GM12874 (cell line): Measurements from ENCODE around the gene EIF4E1B.

Experiments
- TF ChIP-seq, protein P1 (sequence below): IDR thresholded peaks from 2 replicates; pipeline ENCODE4 v1.5.1; 2011; ENCODE audit warnings: low read depth, mild to moderate bottlenecking, control low read depth, low read length, moderate library complexity; ENCODE audit not compliant: insufficient read depth

The EIF4E1B gene

GRCh38 chr5:176616511-176616910 is 14.0 kb upstream of the EIF4E1B start:
- TF ChIP-seq, protein P1, sequence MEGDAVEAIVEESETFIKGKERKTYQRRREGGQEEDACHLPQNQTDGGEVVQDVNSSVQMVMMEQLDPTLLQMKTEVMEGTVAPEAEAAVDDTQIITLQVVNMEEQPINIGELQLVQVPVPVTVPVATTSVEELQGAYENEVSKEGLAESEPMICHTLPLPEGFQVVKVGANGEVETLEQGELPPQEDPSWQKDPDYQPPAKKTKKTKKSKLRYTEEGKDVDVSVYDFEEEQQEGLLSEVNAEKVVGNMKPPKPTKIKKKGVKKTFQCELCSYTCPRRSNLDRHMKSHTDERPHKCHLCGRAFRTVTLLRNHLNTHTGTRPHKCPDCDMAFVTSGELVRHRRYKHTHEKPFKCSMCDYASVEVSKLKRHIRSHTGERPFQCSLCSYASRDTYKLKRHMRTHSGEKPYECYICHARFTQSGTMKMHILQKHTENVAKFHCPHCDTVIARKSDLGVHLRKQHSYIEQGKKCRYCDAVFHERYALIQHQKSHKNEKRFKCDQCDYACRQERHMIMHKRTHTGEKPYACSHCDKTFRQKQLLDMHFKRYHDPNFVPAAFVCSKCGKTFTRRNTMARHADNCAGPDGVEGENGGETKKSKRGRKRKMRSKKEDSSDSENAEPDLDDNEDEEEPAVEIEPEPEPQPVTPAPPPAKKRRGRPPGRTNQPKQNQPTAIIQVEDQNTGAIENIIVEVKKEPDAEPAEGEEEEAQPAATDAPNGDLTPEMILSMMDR, result no peak

DNA sequence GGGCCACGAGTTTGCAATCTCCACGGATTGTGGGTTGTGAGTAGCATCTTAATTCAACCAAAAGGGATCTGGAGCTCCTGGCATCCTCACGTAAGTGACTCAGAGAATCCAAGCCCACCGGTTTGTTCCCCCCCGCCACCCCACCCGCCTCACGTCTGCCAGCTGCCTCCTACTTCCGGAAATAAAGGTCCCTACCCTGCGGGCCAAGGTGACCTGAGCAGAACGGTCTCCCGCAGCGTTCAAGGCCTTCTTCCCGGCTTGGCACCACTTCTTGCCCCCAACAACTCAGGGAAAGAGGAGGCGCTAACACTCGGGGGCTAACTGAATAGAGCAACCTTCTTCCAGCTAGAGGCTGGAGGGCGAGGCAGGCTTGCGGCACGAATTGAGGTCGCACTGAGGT is 11.7 kb upstream of the EIF4E1B start:
- TF ChIP-seq, protein P1, result no peak

GRCh38 chr5:176619203-176619568 is 11.3 kb upstream of the EIF4E1B start:
- TF ChIP-seq, protein P1, result peak; percentile 52

DNA sequence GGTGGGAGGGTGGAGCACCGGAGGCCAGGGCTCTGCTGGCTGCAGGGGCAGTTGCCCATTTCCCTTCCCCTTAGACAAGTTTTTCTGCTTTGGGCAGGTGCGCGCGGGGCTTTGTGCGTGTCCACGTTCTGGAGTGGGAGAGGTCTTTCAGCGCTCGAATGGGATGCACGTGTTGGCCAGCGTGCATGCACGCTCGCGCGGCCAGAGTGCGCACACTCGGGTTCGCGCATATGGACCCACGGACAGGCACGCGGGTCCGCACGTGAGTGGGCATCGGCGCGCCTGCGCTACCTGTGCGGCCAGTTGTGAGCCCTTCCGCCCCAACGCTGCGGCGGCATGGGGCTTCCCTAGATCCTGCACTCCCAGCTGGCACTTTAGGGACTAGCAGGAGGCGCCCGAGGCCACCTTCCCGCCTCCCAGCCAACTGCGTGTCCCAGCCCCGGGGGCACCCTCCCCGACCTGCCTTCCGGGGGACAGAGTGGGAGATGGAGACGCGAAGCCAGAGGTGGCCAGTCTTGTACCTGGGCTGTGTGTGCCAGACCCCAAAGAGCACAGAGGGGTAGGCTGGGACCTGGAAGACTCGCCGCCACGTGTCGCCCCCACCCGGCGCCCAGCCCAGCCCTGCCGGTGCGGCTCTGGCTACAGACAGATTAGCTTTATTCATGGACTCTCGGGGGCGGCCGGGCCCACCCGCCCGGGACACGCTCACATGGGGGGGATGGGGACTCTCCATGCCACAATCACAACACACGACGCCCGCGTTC is 10.7 kb upstream of the EIF4E1B start:
- TF ChIP-seq, protein P1, result no peak

DNA sequence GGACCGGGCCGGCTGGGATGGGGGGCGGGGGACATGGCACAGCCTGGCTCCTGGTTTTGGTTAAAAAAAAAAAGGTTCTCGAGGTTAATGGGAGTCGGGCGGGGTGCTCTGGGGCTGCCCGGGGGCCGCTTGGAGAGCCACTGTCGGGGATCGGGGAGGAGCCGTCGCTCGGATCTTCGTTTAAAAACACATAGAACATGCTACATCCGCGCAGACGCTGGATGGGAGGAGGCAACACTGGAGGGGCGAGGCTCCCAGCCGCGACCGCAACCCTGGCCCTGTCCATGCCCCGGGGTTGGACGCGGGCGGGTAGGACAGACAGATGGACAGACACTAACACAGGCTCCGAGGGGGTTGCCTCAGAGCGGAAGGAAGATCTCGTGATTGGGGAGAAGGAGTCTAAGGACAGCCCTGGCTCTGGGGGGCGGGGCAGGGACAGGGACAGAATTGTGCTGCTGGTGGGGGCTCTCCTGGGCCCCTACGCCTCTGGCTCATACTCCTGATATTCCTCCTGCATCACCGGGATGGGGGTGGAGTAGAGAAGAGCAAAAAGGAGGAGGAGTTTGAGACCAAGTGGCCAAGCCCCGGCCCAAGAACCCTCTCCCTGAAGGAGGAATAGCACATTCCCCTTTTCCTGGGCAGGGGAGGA is 10.0 kb upstream of the EIF4E1B start:
- TF ChIP-seq, protein P1, result no peak

- TF ChIP-seq, protein P1, result no peak
These were observed 8.8 kb upstream of the EIF4E1B start for GRCh38 chr5:176621661-176622079.

- TF ChIP-seq, protein P1, result no peak
These were observed 6.3 kb upstream of the EIF4E1B start for GRCh38 chr5:176624142-176624541.
